Head of caudate nucleus (tissue), 42 donors: Measurements from ENCODE around the gene ITGB1BP1.
A peak's percentile ranks its signal among the peaks of the same experiment; 100 is the strongest.
"Not testable (repeated sequence)": the region's sequence is repeated elsewhere in the genome, so short reads cannot be mapped to it uniquely, and the experiment has no call there.

Experiments used
- DNase-seq, 42 donors: peaks; one replicate each; pipeline versions ENCODE4 v3.0.0 to v3.0.0-alpha.2; 2020 to 2021; ENCODE audit warnings: mixed read lengths in 7 of 42
- intact Hi-C: fragments of 100-400 bp; cut with DNase I; formaldehyde crosslinking; loops from one replicate; pipeline ENCODE4 v1.15.0; 2022

The ITGB1BP1 gene

GRCh38 chr2:9406529-9407362, 16.6 kb downstream of the ITGB1BP1 start:
- intact Hi-C loops = no loop called here

GRCh38 chr2:9405636-9406035, 17.7 kb downstream of the ITGB1BP1 start:
- intact Hi-C loops = no loop called here
- DNase-seq = peak in 1 of 42 donors; percentile 11

More at GRCh38 chr2:9406529-9407362, 16.6 kb downstream of the ITGB1BP1 start:
- DNase-seq = peak in 1 of 42 donors; percentile 12

- intact Hi-C loops = no loop called here
- DNase-seq = no peak
Observed at GRCh38 chr2:9404451-9404850, 18.9 kb downstream of the ITGB1BP1 start.

- DNase-seq = no peak
- intact Hi-C loops = no loop called here
Observed at GRCh38 chr2:9403924-9404323, 19.4 kb downstream of the ITGB1BP1 start.

GRCh38 chr2:9401646-9402371, 21.5 kb downstream of the ITGB1BP1 start:
- intact Hi-C loops = no loop called here
- no peak for DNase-seq

- intact Hi-C loops = no loop called here
- no peak for DNase-seq
Observed at GRCh38 chr2:9401059-9401547, 22.2 kb downstream of the ITGB1BP1 start.

- no peak for DNase-seq
- intact Hi-C loops = no loop called here
Observed at GRCh38 chr2:9400268-9401058, 22.9 kb downstream of the ITGB1BP1 start.

- intact Hi-C loops = no loop called here
- peak in 2 of 42 donors; percentile 32 to 58 for DNase-seq
Observed at GRCh38 chr2:9398881-9399780, 24.2 kb downstream of the ITGB1BP1 start.

GRCh38 chr2:9398251-9398650, 25.1 kb downstream of the ITGB1BP1 start:
- intact Hi-C loops, DNase-seq: not testable (repeated sequence)

- intact Hi-C loops = no loop called here
- DNase-seq = no peak
Observed at GRCh38 chr2:9397201-9397600, 26.1 kb downstream of the ITGB1BP1 start.

- DNase-seq = no peak
- intact Hi-C loops = no loop called here
Observed at GRCh38 chr2:9394816-9395215, 28.5 kb downstream of the ITGB1BP1 start.

GRCh38 chr2:9392898-9393765, 30.2 kb downstream of the ITGB1BP1 start:
- DNase-seq = peak in 11 of 42 donors; percentile 16 to 66 (median 42)
- intact Hi-C loops = no loop called here

- DNase-seq = no peak
- intact Hi-C loops = no loop called here
Observed at GRCh38 chr2:9391961-9392720, 31.2 kb downstream of the ITGB1BP1 start.

GRCh38 chr2:9390991-9391390, 32.3 kb downstream of the ITGB1BP1 start:
- intact Hi-C loops = no loop called here
- DNase-seq = peak in 1 of 42 donors; percentile 27

GRCh38 chr2:9390151-9390850, 33.0 kb downstream of the ITGB1BP1 start:
- intact Hi-C loops = no loop called here

More at GRCh38 chr2:9390151-9390850, 33.0 kb downstream of the ITGB1BP1 start:
- peak in 36 of 42 donors; percentile 22 to 84 (median 60) for DNase-seq
